GM08714 (cell line): ENCODE measurements around the gene CIRBP.

Experiments
- H3K4me3 ChIP-seq: fragments of 200-500 bp; sonication (Bioruptor generic); 2 replicates; pipeline ENCODE4 v1.5.1; 2014; ENCODE audit warnings: mild to moderate bottlenecking, low read length, inconsistent platforms
- ZNF274 ChIP-seq: IDR thresholded peaks from 2 replicates; pipeline ENCODE4 v1.6.1; 2012; ENCODE audit warnings: mild to moderate bottlenecking, low read depth, low read length

Gene CIRBP

GRCh38 chr19:1286487-1287353 lies 17.6 kb downstream of the CIRBP start:
- no peak overlapping the region for H3K4me3 ChIP-seq
- no peak for TF ChIP-seq ZNF274

GRCh38 chr19:1287354-1288225 lies 18.5 kb downstream of the CIRBP start:
- no peak for TF ChIP-seq ZNF274
- H3K4me3 ChIP-seq, result no peak overlapping the region

- TF ChIP-seq ZNF274, result no peak
- H3K4me3 ChIP-seq, result no peak overlapping the region
Measured at GRCh38 chr19:1288226-1288612, 19.1 kb downstream of the CIRBP start.

- no peak for TF ChIP-seq ZNF274
- H3K4me3 ChIP-seq, result no peak overlapping the region
Measured at GRCh38 chr19:1288833-1289685, 19.9 kb downstream of the CIRBP start.

GRCh38 chr19:1289686-1290025 lies 20.5 kb downstream of the CIRBP start:
- no peak overlapping the region for H3K4me3 ChIP-seq
- TF ChIP-seq ZNF274, result no peak

GRCh38 chr19:1290196-1290702 lies 21.1 kb downstream of the CIRBP start:
- TF ChIP-seq ZNF274, result no peak

GRCh38 chr19:1290703-1291651 lies 21.8 kb downstream of the CIRBP start:
- H3K4me3 ChIP-seq, result no peak overlapping the region
- TF ChIP-seq ZNF274, result no peak

More at GRCh38 chr19:1290196-1290702, 21.1 kb downstream of the CIRBP start:
- H3K4me3 ChIP-seq, result no peak overlapping the region

GRCh38 chr19:1291761-1292418 lies 22.8 kb downstream of the CIRBP start:
- no peak overlapping the region for H3K4me3 ChIP-seq
- TF ChIP-seq ZNF274, result no peak

- no peak for TF ChIP-seq ZNF274
- no peak overlapping the region for H3K4me3 ChIP-seq
Measured at GRCh38 chr19:1292419-1293151, 23.5 kb downstream of the CIRBP start.

- no peak for TF ChIP-seq ZNF274
- no peak overlapping the region for H3K4me3 ChIP-seq
Measured at GRCh38 chr19:1293782-1294604, 24.9 kb downstream of the CIRBP start.

GRCh38 chr19:1294688-1295087 lies 25.6 kb downstream of the CIRBP start:
- no peak overlapping the region for H3K4me3 ChIP-seq

More at GRCh38 chr19:1294688-1295087, 25.6 kb downstream of the CIRBP start:
- TF ChIP-seq ZNF274, result no peak
